HCT116 (cell line): ENCODE data around the gene FAM124B. TPM values are rescaled to one million over a fixed set of nuclear protein-coding genes. Genes with fewer than 3 reads are reported as not detected.

Source experiments
- ATAC-seq: fragments of 200-7000 bp; cut with Tn5 transposase; 2 replicates; pipeline ENCODE4 v1.9.1; 2020; ENCODE audit warnings: mild to moderate bottlenecking, moderate library complexity
- BruUV-seq: library from RNA; stranded (reverse); fragments of 400-500 nt; replicated peaks from 2 replicates; lab custom pipeline; 2021; lab: Mats Ljungman, UMichigan
- CTCF ChIA-PET: fragments of 300-600 bp; sonication (Branson Sonifier 250); formaldehyde crosslinking; loops from one replicate; lab custom pipeline; 2021; ENCODE audit warnings: antibody characterized with exemption; lab: Charles Lee
- POLR2A ChIA-PET: fragments of 300-600, 350-600 bp; sonication (Branson Sonifier 250); formaldehyde crosslinking; loops from one replicate; lab custom pipeline; 2021; ENCODE audit warnings: antibody characterized with exemption; lab: Charles Lee
- RAD21 ChIA-PET, 2 experiments: fragments of 300-600 bp; sonication (Branson Sonifier 250); formaldehyde crosslinking; loops; one replicate each; lab custom pipeline; 2023; ENCODE audit warnings: low total read pairs in 2 of 2; ENCODE audit not compliant: uncharacterized antibody in 2 of 2, unreplicated experiment in 2 of 2, low non-redundant PET in 1 of 2; lab: Charles Lee
- DNase-seq: peaks from one replicate; pipeline ENCODE4 v3.0.0-alpha.2; 2010; ENCODE audit warnings: low read depth, low spot score
- H2AFZ ChIP-seq: fragments of 200-600 bp; shearing (Covaris generic), sonication (generic); 2 replicates; pipeline ENCODE4 v1.6.1; 2017; ENCODE audit warnings: low read depth, mixed run types, mixed read lengths, antibody characterized with exemption, low read length; ENCODE audit not compliant: poor library complexity, severe bottlenecking
- H3K27ac ChIP-seq: 2 replicates; pipeline ENCODE4 v1.5.1; 2012; ENCODE audit warnings: low read depth, low read length
- H3K27me3 ChIP-seq: fragments of 200-600 bp; sonication (generic); 2 replicates; pipeline ENCODE4 v1.6.1; 2016; ENCODE audit warnings: mixed run types, low read length, mixed read lengths; ENCODE audit not compliant: insufficient read depth
- H3K36me3 ChIP-seq, 2 experiments: fragments of 200-500 bp in 1 of 2; fragments of 200-600 bp in 1 of 2; sonication (Bioruptor generic) in 1 of 2; sonication (generic) in 1 of 2; 2 replicates each; pipeline versions ENCODE4 v1.5.1 to v1.6.1; 2014 to 2016; ENCODE audit warnings: low read length in 2 of 2, inconsistent platforms in 1 of 2, mixed read lengths in 1 of 2, mixed run types in 1 of 2; ENCODE audit not compliant: insufficient read depth in 2 of 2, control insufficient read depth in 1 of 2
- H3K4me1 ChIP-seq, 2 experiments: fragments of 200-600 bp in 1 of 2; sonication (generic) in 1 of 2; 2 replicates each; pipeline versions ENCODE4 v1.5.1 to v1.6.1; 2012 to 2017; ENCODE audit warnings: low read length in 2 of 2, inconsistent platforms in 1 of 2, mild to moderate bottlenecking in 1 of 2, mixed read lengths in 1 of 2, mixed run types in 1 of 2, moderate library complexity in 1 of 2; ENCODE audit not compliant: insufficient read depth in 2 of 2, control insufficient read depth in 1 of 2
- H3K4me2 ChIP-seq: fragments of 200-600 bp; sonication (generic); 2 replicates; pipeline ENCODE4 v1.6.1; 2017; ENCODE audit warnings: mixed run types, low read length, mixed read lengths
- H3K4me3 ChIP-seq, 2 experiments: fragments of 200-600 bp in 1 of 2; sonication (generic) in 1 of 2; replicated peaks in 1 of 2; 2 replicates each; pipeline ENCODE4 v1.5.1; 2011 to 2016; ENCODE audit warnings: low read length in 2 of 2, control low read depth in 1 of 2, low read depth in 1 of 2, mild to moderate bottlenecking in 1 of 2, mixed read lengths in 1 of 2, mixed run types in 1 of 2
- H3K79me2 ChIP-seq: fragments of 200-600 bp; sonication (generic); 2 replicates; pipeline ENCODE4 v1.6.1; 2017; ENCODE audit warnings: mild to moderate bottlenecking, mixed run types, low read length, moderate library complexity, mixed read lengths; ENCODE audit not compliant: insufficient read depth
- H3K9ac ChIP-seq: fragments of 200-600 bp; sonication (generic); 2 replicates; pipeline ENCODE4 v1.6.1; 2016; ENCODE audit warnings: low read length, mixed read lengths
- H3K9me2 ChIP-seq: fragments of 200-600 bp; sonication (generic), shearing (Covaris generic); 2 replicates; pipeline ENCODE4 v1.6.1; 2017; ENCODE audit warnings: mixed run types, mild to moderate bottlenecking, moderate library complexity; ENCODE audit not compliant: insufficient read depth
- H3K9me3 ChIP-seq, 2 experiments: fragments of 200-500 bp in 1 of 2; fragments of 200-600 bp in 1 of 2; sonication (Bioruptor generic) in 1 of 2; sonication (generic) in 1 of 2; 2 replicates each; pipeline ENCODE4 v1.6.1; 2014 to 2017; ENCODE audit warnings: low read length in 2 of 2, mixed read lengths in 2 of 2, inconsistent platforms in 1 of 2, low read depth in 1 of 2, mild to moderate bottlenecking in 1 of 2, mixed run types in 1 of 2, moderate library complexity in 1 of 2; ENCODE audit not compliant: control insufficient read depth in 1 of 2, insufficient read depth in 1 of 2
- H4K20me1 ChIP-seq: fragments of 200-600 bp; sonication (generic), shearing (Covaris generic); 2 replicates; pipeline ENCODE4 v1.6.1; 2017; ENCODE audit warnings: mixed run types, mild to moderate bottlenecking, moderate library complexity; ENCODE audit not compliant: insufficient read depth
- CEBPB ChIP-seq: IDR thresholded peaks from 2 replicates; pipeline ENCODE4 v1.6.1; 2012; ENCODE audit warnings: low read depth
- ELF1 ChIP-seq: IDR thresholded peaks from 2 replicates; pipeline ENCODE4 v1.6.1; 2012; ENCODE audit warnings: low read depth, borderline replicate concordance
- EZH2phosphoT487 ChIP-seq: fragments of 200-600 bp; IDR thresholded peaks from 2 replicates; pipeline ENCODE4 v1.6.1; 2018; ENCODE audit warnings: antibody characterized with exemption, borderline replicate concordance
- POLR2A ChIP-seq: IDR thresholded peaks from 2 replicates; pipeline ENCODE4 v1.7.0; 2011; ENCODE audit warnings: borderline replicate concordance; ENCODE audit not compliant: insufficient read depth, insufficient read length; ENCODE audit errors: extremely low read depth
- RAD21 ChIP-seq: IDR thresholded peaks from 2 replicates; pipeline ENCODE4 v1.6.1; 2012; ENCODE audit warnings: low read depth, mild to moderate bottlenecking
- ZFX ChIP-seq: fragments of 450-650 bp; IDR thresholded peaks from 2 replicates; pipeline ENCODE4 v1.6.1; 2017
- ZNF274 ChIP-seq: fragments of 200-500 bp; sonication (Bioruptor generic); IDR thresholded peaks from 2 replicates; pipeline ENCODE4 v1.6.1; 2014; ENCODE audit warnings: mild to moderate bottlenecking, low read depth, low read length, inconsistent platforms
- intact Hi-C: fragments of 100-400 bp; cut with micrococcal nuclease; formaldehyde crosslinking; loops from 2 replicates; pipeline ENCODE4 v1.10.0; 2022
- total RNA-seq: library from RNA; stranded (reverse); gene quantifications from one replicate; pipeline ENCODE4 v1.2.1, GENCODE V29; 2021; ENCODE audit not compliant: unreplicated experiment
- TF ChIP-seq, protein P1 (sequence below): IDR thresholded peaks from 2 replicates; pipeline ENCODE4 v1.6.1; 2012; ENCODE audit warnings: low read depth
- TF ChIP-seq, protein P2 (sequence below), 3 experiments: fragments of 200-600 bp in 1 of 3; sonication (generic) in 1 of 3; IDR thresholded peaks in 2 of 3; conservative IDR thresholded peaks in 1 of 3; 2 replicates each; pipeline ENCODE4 v1.5.1; 2012 to 2017; ENCODE audit warnings: low read depth in 2 of 3, low read length in 2 of 3, antibody characterized with exemption in 1 of 3, borderline replicate concordance in 1 of 3, control low read depth in 1 of 3, mild to moderate bottlenecking in 1 of 3, mixed read lengths in 1 of 3, mixed run types in 1 of 3, moderate library complexity in 1 of 3; ENCODE audit not compliant: insufficient read depth in 1 of 3
- TF ChIP-seq, protein P3 (sequence below): IDR thresholded peaks from 2 replicates; pipeline ENCODE4 v1.6.1; 2012

FAM124B gene
- total RNA-seq, 1 experiment from 2014 or later = not detected

DNA sequence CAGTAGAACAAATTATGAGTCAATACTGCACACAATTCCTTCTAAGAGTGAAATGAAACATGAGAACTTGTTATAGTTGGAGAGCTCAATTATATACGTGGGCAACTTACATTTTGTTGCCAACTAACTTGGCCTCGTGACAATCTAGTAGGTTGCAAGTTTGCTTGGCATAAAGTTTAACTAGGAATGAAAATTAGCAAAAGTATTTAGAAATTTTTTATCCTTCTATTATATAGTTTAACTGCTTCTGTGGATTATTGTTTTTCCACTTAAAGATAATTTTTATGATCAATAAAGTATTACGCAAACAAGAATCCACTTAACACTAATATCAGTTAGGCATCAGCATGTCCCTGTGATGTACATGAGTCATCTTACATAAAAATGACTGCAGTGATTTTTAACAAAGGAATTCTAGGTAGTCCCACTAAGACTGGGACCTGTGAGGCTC, 41.1 kb downstream of the FAM124B start:
- no peaks in the 10 kb centered on the region; the same call in 1 of the 2 replicates for H3K9me2 ChIP-seq
- DNase-seq (no peak), ATAC-seq (no peak)
- intact Hi-C loops = no loop called here
- no peak overlapping the region for H3K9ac ChIP-seq
- H3K9me3 ChIP-seq = no peaks in the 10 kb centered on the region
- no peak overlapping the region for H3K27ac ChIP-seq
- CTCF ChIA-PET = interaction anchor here (1.5 to 2.8 kb wide), 3 partner anchors 76 to 390 kb away, joined by 4 to 34 read pairs (median 5); no protein-coding TSS in a partner anchor
- no peak overlapping the region for H3K4me3 ChIP-seq
- RAD21 ChIA-PET = no interaction called here
- no TSS peak for BruUV-seq
- 0 out of 4 replicates have a peak, but pooled peaks cover 0 to 4% of the 10 kb centered on the region in 2 experiments for H3K4me1 ChIP-seq
- H3K36me3 ChIP-seq = no peaks in the 10 kb centered on the region
- no peaks in the 10 kb centered on the region for H3K27me3 ChIP-seq
- no peak overlapping the region for H3K4me2 ChIP-seq
- H2AFZ ChIP-seq = no peak overlapping the region
- no peaks in the 10 kb centered on the region for H4K20me1 ChIP-seq
- no peaks in the 10 kb centered on the region for H3K79me2 ChIP-seq
- POLR2A ChIA-PET = no interaction called here
- TF ChIP-seq ZFX = no peak

DNA sequence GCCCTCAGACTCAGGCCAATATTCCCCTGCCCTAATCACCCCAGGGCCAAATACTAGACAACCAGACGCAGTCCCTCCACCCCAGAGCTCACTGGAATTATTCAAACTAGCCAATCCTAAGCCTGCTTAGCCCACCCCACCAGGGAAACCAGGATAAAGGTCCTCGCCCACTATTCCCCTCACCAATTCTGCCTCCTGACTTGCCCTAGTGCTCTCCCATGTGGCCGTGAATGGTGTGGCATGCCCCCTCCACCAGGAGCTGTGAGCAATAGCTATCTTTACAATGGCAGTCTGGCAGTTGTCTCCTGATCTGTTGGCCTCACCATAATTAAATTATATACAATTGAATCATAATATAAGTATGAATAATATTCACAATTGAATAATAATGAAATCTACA, 42.3 kb downstream of the FAM124B start:
- Histone ChIP-seq H4K20me1 (no peaks in the 10 kb centered on the region), H3K9ac (no peak overlapping the region), H3K4me1 (0 out of 4 replicates have a peak, but pooled peaks cover 0 to 4% of the 10 kb centered on the region in 2 experiments), H3K27me3 (no peaks in the 10 kb centered on the region), H3K4me2 (no peak overlapping the region), H3K79me2 (no peaks in the 10 kb centered on the region), H2AFZ (no peak overlapping the region), H3K4me3 (no peak overlapping the region), H3K9me3 (no peaks in the 10 kb centered on the region), H3K27ac (no peak overlapping the region), H3K9me2 (no peaks in the 10 kb centered on the region; the same call in 1 of the 2 replicates), H3K36me3 (no peaks in the 10 kb centered on the region)
- ATAC-seq (peak; percentile 85), DNase-seq (no peak)
- intact Hi-C loops = loop anchor here (5.0 kb wide), 1 partner anchor 1303 kb away; no protein-coding TSS in a partner anchor
- TF ChIP-seq, protein P1, sequence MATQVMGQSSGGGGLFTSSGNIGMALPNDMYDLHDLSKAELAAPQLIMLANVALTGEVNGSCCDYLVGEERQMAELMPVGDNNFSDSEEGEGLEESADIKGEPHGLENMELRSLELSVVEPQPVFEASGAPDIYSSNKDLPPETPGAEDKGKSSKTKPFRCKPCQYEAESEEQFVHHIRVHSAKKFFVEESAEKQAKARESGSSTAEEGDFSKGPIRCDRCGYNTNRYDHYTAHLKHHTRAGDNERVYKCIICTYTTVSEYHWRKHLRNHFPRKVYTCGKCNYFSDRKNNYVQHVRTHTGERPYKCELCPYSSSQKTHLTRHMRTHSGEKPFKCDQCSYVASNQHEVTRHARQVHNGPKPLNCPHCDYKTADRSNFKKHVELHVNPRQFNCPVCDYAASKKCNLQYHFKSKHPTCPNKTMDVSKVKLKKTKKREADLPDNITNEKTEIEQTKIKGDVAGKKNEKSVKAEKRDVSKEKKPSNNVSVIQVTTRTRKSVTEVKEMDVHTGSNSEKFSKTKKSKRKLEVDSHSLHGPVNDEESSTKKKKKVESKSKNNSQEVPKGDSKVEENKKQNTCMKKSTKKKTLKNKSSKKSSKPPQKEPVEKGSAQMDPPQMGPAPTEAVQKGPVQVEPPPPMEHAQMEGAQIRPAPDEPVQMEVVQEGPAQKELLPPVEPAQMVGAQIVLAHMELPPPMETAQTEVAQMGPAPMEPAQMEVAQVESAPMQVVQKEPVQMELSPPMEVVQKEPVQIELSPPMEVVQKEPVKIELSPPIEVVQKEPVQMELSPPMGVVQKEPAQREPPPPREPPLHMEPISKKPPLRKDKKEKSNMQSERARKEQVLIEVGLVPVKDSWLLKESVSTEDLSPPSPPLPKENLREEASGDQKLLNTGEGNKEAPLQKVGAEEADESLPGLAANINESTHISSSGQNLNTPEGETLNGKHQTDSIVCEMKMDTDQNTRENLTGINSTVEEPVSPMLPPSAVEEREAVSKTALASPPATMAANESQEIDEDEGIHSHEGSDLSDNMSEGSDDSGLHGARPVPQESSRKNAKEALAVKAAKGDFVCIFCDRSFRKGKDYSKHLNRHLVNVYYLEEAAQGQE = no peak
- TF ChIP-seq, protein P2, sequence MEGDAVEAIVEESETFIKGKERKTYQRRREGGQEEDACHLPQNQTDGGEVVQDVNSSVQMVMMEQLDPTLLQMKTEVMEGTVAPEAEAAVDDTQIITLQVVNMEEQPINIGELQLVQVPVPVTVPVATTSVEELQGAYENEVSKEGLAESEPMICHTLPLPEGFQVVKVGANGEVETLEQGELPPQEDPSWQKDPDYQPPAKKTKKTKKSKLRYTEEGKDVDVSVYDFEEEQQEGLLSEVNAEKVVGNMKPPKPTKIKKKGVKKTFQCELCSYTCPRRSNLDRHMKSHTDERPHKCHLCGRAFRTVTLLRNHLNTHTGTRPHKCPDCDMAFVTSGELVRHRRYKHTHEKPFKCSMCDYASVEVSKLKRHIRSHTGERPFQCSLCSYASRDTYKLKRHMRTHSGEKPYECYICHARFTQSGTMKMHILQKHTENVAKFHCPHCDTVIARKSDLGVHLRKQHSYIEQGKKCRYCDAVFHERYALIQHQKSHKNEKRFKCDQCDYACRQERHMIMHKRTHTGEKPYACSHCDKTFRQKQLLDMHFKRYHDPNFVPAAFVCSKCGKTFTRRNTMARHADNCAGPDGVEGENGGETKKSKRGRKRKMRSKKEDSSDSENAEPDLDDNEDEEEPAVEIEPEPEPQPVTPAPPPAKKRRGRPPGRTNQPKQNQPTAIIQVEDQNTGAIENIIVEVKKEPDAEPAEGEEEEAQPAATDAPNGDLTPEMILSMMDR (IDR thresholded peaks at IDR 0.05 in 2 of 3, conservative IDR thresholded peaks at IDR 0.05 in 1 of 3; ENCODE audit: borderline replicate concordance in 1 of 3, insufficient read depth in 1 of 3, low read depth in 2 of 3, low read length in 2 of 3) = peak; percentile 34 to 65 (median 57); a peak in 5 of 6 replicates
- TF ChIP-seq ZNF274 = no peak
- no peak for TF ChIP-seq CEBPB
- TF ChIP-seq ELF1 = no peak
- peak; percentile 55 for TF ChIP-seq RAD21
- no peak for TF ChIP-seq EZH2phosphoT487
- TF ChIP-seq, protein P3, sequence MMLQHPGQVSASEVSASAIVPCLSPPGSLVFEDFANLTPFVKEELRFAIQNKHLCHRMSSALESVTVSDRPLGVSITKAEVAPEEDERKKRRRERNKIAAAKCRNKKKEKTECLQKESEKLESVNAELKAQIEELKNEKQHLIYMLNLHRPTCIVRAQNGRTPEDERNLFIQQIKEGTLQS = no peak
- no peak for TF ChIP-seq POLR2A
- CTCF ChIA-PET = interaction anchor here (0.6 to 2.8 kb wide), 13 partner anchors 9 to 419 kb away, joined by 3 to 34 read pairs (median 5); no protein-coding TSS in a partner anchor
- RAD21 ChIA-PET = interaction anchor here (0.5 to 1.2 kb wide), 2 partner anchors 389 to 414 kb away, joined by 3 to 6 read pairs; no protein-coding TSS in a partner anchor
- BruUV-seq = no TSS peak
- POLR2A ChIA-PET = interaction anchor here (1.0 kb wide), 1 partner anchor 390 kb away, joined by 5 read pairs; no protein-coding TSS in a partner anchor
